ENCODE results near the gene EEFSEC.

GRCh38 chr3:128367221-128367620 is 213.9 kb downstream of the EEFSEC start:
- TF ChIP-seq CTCF (IDR thresholded peaks at IDR 0.05) (no peak), POLR2A (IDR thresholded peaks at IDR 0.05) (no peak)
